Fibroblast of pulmonary artery (primary cell): ENCODE data around the gene CFAP70.
A peak's percentile ranks its signal among the peaks of the same experiment; 100 is the strongest.

Experiments
- DNase-seq: peaks from one replicate; pipeline ENCODE4 v3.0.0-alpha.2; 2010; ENCODE audit warnings: low read depth
- H3K4me3 ChIP-seq: replicated peaks from 2 replicates; pipeline ENCODE4 v1.5.1; 2011; ENCODE audit warnings: low read depth, mild to moderate bottlenecking, control low read depth, low read length, moderate library complexity
- TF ChIP-seq, protein P1 (sequence below): IDR thresholded peaks from 2 replicates; pipeline ENCODE4 v1.5.1; 2011; ENCODE audit warnings: mild to moderate bottlenecking, control low read depth, low read length, inconsistent platforms; ENCODE audit errors: missing control alignments

Gene CFAP70

DNA sequence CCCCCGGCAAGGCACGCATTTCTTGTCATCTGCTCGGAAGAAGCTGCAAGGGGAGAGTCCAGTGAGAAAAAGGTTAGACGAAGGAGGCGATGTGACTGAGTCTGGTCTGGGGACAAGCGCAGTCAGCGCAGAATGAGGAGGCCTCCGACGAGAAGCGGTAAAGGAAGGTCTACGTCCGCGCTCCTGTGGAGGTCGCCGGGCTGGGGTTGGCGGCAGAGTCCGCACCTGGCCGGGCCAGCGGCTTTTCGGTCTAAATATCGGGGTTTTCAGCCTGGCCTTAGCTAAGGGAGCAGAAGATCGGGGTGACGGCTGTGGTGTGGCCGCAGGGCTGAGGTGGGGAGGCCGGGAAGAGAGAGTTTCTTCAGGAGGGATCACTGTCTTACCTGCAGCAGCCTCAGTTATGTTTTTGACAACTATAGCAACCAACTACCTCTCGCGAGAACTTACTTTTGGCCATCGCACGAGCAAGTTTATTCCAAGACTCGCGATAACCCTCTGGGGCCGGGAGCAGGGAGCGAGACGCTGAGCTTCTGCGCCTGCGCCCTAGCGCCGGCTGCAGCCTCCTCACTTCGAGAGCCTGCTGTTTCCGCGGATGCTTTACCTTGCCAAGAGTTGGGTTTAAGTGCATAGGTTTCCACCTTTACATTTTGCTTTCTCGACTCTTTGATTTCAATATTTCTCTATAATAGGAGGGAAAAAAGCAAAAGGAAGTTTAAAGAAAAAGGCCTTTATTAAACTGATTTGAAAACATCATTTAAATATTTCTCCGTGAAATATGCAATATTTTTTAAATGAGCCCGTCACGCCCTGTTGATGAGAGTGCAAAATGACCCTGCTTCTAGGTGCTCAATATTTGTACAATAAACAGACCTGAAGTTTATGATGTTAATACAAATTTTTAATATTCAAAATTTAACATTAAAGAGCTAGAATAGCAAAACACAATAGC, at the start of gene CFAP70:
Gene CFAP70 (minus strand): TSS at position 534 of the 949 bp plus-strand sequence. CDS start 4,068 bp downstream, outside the sequence.
- H3K4me3 ChIP-seq: peak within 1 kb of the TSS; percentile 97
- TF ChIP-seq, protein P1, sequence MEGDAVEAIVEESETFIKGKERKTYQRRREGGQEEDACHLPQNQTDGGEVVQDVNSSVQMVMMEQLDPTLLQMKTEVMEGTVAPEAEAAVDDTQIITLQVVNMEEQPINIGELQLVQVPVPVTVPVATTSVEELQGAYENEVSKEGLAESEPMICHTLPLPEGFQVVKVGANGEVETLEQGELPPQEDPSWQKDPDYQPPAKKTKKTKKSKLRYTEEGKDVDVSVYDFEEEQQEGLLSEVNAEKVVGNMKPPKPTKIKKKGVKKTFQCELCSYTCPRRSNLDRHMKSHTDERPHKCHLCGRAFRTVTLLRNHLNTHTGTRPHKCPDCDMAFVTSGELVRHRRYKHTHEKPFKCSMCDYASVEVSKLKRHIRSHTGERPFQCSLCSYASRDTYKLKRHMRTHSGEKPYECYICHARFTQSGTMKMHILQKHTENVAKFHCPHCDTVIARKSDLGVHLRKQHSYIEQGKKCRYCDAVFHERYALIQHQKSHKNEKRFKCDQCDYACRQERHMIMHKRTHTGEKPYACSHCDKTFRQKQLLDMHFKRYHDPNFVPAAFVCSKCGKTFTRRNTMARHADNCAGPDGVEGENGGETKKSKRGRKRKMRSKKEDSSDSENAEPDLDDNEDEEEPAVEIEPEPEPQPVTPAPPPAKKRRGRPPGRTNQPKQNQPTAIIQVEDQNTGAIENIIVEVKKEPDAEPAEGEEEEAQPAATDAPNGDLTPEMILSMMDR: no peak

DNA sequence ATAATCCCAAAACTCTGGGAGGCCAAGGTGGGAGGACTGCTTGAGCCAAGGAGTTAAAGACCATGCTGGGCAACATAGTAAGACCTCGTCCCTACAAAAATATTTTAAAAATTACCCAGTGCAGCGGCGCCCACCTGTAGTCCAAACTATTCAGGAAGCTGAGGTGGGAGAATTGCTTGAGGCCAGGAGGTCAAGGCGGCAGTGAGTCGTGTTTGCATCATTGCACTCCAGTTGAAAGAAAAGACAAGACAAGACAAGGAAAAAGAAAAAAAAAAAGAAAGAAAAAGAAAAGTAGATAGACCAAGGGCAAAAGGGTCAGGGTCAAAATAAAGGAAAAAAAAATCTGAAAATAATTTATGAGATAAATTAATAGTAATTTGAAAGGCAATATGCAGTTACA, 49.4 kb upstream of the CFAP70 start:
- no peak for DNase-seq
- TF ChIP-seq, protein P1: no peak
- no peak overlapping the region for H3K4me3 ChIP-seq

More for the DNA sequence above, at the start of gene CFAP70:
- DNase-seq: peak; percentile 97

DNA sequence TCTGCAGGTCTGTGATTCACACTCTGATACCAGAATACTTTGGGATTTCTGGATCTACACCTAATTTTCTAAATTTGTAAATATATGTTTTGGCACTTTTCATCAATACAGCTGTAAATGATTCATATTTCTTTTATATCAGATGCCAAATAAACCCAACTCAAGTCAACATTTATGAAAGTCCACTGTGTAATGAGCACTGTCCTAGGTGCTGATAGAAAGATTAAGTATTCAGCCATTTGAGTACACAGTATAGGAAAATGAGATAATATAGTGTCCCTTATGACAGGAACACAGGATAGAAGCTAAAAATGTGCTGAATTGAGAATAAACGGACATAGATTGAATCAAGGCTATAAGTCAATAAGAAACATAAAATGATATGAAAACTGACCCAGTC, 48.8 kb upstream of the CFAP70 start:
- TF ChIP-seq, protein P1: no peak
- H3K4me3 ChIP-seq: no peak overlapping the region
- peak; percentile 13 for DNase-seq

DNA sequence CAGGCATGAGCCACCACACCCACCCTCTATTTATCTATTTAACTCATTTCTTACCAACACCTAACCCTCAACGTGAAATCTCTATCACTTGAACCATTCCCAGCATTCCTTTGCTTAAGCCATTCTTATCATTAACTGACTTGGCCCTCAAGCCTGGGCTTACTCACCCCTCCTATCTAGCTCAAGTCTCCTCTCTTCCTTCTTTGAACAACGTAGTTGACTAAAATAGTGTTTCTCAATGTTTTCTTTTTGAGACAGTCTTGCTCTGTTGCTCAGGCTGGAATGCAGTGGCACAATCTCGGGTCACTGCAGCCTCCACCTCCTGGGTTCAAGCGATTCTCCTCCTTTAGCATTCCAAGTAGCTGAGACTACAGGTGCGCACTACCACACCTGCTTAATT, 48.2 kb upstream of the CFAP70 start:
- TF ChIP-seq, protein P1: no peak
- H3K4me3 ChIP-seq: no peak overlapping the region
- peak; percentile 18 for DNase-seq

DNA sequence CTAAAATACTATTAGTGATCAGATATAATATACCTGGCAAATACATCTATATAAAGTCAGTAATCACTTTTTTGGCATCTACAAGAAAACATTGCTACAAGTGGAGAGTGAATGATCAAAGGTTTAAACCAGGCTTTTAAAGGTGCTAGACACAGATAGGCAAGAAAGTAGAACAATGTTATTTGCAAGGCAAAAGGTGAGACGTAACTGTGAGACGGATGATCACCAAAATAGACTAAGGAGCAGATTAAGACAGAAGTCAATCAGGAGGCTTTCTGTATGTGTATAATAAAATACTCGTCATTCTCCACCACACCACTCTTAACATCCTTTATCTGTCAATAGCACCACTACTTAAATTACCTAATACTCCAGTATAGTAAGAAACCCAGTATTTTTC, 46.9 kb upstream of the CFAP70 start:
- DNase-seq: no peak
- no peak overlapping the region for H3K4me3 ChIP-seq
- TF ChIP-seq, protein P1: no peak

DNA sequence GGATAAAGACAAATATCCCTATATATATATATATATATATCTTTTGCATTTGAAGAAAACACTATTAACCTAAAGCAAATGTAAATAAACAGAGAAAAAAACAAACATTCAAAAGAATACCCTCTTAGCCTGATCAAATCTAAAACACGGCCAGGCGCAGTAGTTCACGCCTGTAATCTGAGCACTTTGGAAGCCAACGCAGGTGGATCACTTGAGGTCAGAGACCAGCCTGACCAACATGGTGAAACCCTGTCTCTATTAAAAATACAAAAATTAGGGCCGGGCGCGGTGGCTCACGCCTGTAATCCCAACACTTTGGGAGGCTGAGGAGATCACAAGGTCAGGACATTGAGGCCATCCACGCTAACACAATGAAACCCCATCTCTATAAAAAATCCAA, 46.0 kb upstream of the CFAP70 start:
- no peak overlapping the region for H3K4me3 ChIP-seq
- TF ChIP-seq, protein P1: no peak
- DNase-seq: no peak
